B cell (primary cell): Measurements from ENCODE around the gene EGFL8. TPM values are rescaled to one million over a fixed set of nuclear protein-coding genes. Genes with fewer than 3 reads are reported as not detected.
A peak's percentile ranks its signal among the peaks of the same experiment; 100 is the strongest.
"Not testable (repeated sequence)": the region's sequence is repeated elsewhere in the genome, so short reads cannot be mapped to it uniquely, and the experiment has no call there.

Source experiments
- ATAC-seq: fragments of 200-7000 bp; cut with Tn5 transposase; one replicate; pipeline ENCODE4 v1.10.0; 2021; ENCODE audit warnings: low read depth, mild to moderate bottlenecking, moderate number of reproducible peaks, moderate library complexity
- CTCF ChIA-PET: fragments of 350-600 bp; sonication (Branson Sonifier 250); formaldehyde crosslinking; loops from one replicate; lab custom pipeline; 2021; ENCODE audit warnings: antibody characterized with exemption, inconsistent platforms; lab: Charles Lee
- POLR2A ChIA-PET: fragments of 350-600 bp; sonication (Branson Sonifier 250); formaldehyde crosslinking; loops from one replicate; lab custom pipeline; 2021; ENCODE audit warnings: antibody characterized with exemption; lab: Charles Lee
- DNase-seq: peaks from one replicate; pipeline ENCODE4 v3.0.0; 2013
- H2AFZ ChIP-seq: 2 replicates; pipeline ENCODE4 v1.6.1; 2012; ENCODE audit warnings: mild to moderate bottlenecking, low read depth, low read length; ENCODE audit not compliant: insufficient read depth, poor library complexity, severe bottlenecking
- H3K27ac ChIP-seq, 2 donors: 1 replicate in 1 of 2; 2 replicates in 1 of 2; pipeline ENCODE4 v1.5.1; 2012 to 2013; ENCODE audit warnings: low read length in 2 of 2, mild to moderate bottlenecking in 2 of 2, moderate library complexity in 1 of 2
- H3K27me3 ChIP-seq, 4 experiments: fragments of 200-600 bp in 1 of 4; sonication (generic) in 1 of 4; replicated peaks in 1 of 4; 1 replicate in 2 of 4; 2 replicates in 2 of 4; pipeline versions ENCODE4 v1.6.1 to v1.7.0; 2013 to 2016; ENCODE audit warnings: low read length in 3 of 4, mild to moderate bottlenecking in 2 of 4, mixed read lengths in 1 of 4, moderate library complexity in 1 of 4; ENCODE audit not compliant: insufficient read depth in 4 of 4, control insufficient read depth in 3 of 4; ENCODE audit errors: control extremely low read depth in 1 of 4
- H3K36me3 ChIP-seq, 2 experiments: replicated peaks in 1 of 2; 1 replicate in 1 of 2; 2 replicates in 1 of 2; pipeline versions ENCODE4 v1.6.1 to v1.7.1; 2013; ENCODE audit warnings: low read length in 1 of 2; ENCODE audit not compliant: insufficient read depth in 2 of 2, control insufficient read depth in 1 of 2; ENCODE audit errors: control extremely low read depth in 1 of 2, extremely low read depth in 1 of 2
- H3K4me1 ChIP-seq, 2 donors: fragments of 200-600 bp in 1 of 2; sonication (generic) in 1 of 2; 1 replicate in 1 of 2; 2 replicates in 1 of 2; pipeline versions ENCODE4 v1.5.1 to v1.6.1; 2013 to 2017; ENCODE audit warnings: low read length in 2 of 2; ENCODE audit not compliant: control insufficient read depth in 2 of 2, insufficient read depth in 2 of 2
- H3K4me2 ChIP-seq: replicated peaks from 2 replicates; pipeline ENCODE3; 2012; ENCODE audit warnings: mild to moderate bottlenecking, low read depth, low read length; ENCODE audit not compliant: poor library complexity, severe bottlenecking
- H3K4me3 ChIP-seq, 5 experiments: fragments of 200-600 bp in 1 of 5; sonication (generic) in 1 of 5; 1 replicate in 3 of 5; 2 replicates in 2 of 5; pipeline versions ENCODE4 v1.5.1 to v1.7.0; 2011 to 2016; ENCODE audit warnings: low read length in 4 of 5, mild to moderate bottlenecking in 4 of 5, low read depth in 2 of 5, control low read depth in 1 of 5, moderate library complexity in 1 of 5; ENCODE audit not compliant: insufficient read depth in 1 of 5; ENCODE audit errors: control extremely low read depth in 1 of 5, extremely low read depth in 1 of 5
- H3K79me2 ChIP-seq: fragments of 200-600 bp; sonication (generic); one replicate; pipeline ENCODE4 v1.6.0; 2016; ENCODE audit warnings: low read length; ENCODE audit not compliant: control insufficient read depth, insufficient read depth
- H3K9ac ChIP-seq: fragments of 200-600 bp; sonication (generic); 2 replicates; pipeline ENCODE4 v1.6.1; 2017; ENCODE audit warnings: mild to moderate bottlenecking, low read length, moderate library complexity
- H3K9me3 ChIP-seq, 3 donors: one replicate each; pipeline versions ENCODE4 v1.6.1 to v1.7.1; 2013; ENCODE audit warnings: low read length in 2 of 3; ENCODE audit not compliant: control insufficient read depth in 2 of 3, insufficient read depth in 1 of 3; ENCODE audit errors: control extremely low read depth in 1 of 3
- H4K20me1 ChIP-seq: 2 replicates; pipeline ENCODE4 v1.6.0; 2012; ENCODE audit warnings: mild to moderate bottlenecking, low read length; ENCODE audit not compliant: insufficient read depth, control insufficient read depth, poor library complexity, severe bottlenecking
- H3K27ac Mint-ChIP-seq: one replicate; pipeline ENCODE4 v1.8.0; 2021; ENCODE audit warnings: mixed read lengths
- H3K27me3 Mint-ChIP-seq: one replicate; pipeline ENCODE4 v1.8.0; 2021; ENCODE audit warnings: mixed read lengths
- H3K4me1 Mint-ChIP-seq: one replicate; pipeline ENCODE4 v1.8.0; 2021; ENCODE audit warnings: mixed read lengths
- H3K4me3 Mint-ChIP-seq: one replicate; pipeline ENCODE4 v1.8.0; 2021; ENCODE audit warnings: mixed read lengths
- H3K9me3 Mint-ChIP-seq: one replicate; pipeline ENCODE4 v1.8.0; 2022; ENCODE audit warnings: mixed read lengths; ENCODE audit not compliant: insufficient read depth
- CTCF ChIP-seq: fragments of 200-600 bp; IDR thresholded peaks from one replicate; pipeline ENCODE4 v1.8.0; 2022; ENCODE audit warnings: antibody characterized with exemption, mild to moderate bottlenecking
- EZH2 ChIP-seq: IDR thresholded peaks from 2 replicates; pipeline ENCODE4 v1.6.1; 2012; ENCODE audit warnings: borderline replicate concordance, low read depth, mild to moderate bottlenecking, moderate library complexity, low read length; ENCODE audit not compliant: insufficient read depth, poor library complexity, severe bottlenecking
- WGBS: methylation state at CpG from one replicate; pipeline ENCODE4 v1.1.5; 2013; ENCODE audit warnings: missing lambda C conversion rate; ENCODE audit not compliant: insufficient coverage; 5-methylcytosine and 5-hydroxymethylcytosine counted together
- intact Hi-C: fragments of 100-400 bp; cut with micrococcal nuclease; formaldehyde crosslinking; loops from one replicate; pipeline ENCODE4 v1.10.0; 2022
- polyA plus RNA-seq: library from polyadenylated mRNA; depleted of rRNA; stranded (reverse); fragments of >200 nt; gene quantifications from 2 replicates; pipeline ENCODE4 v1.2.3, GENCODE V29; 2012
- total RNA-seq, 2 donors: library from RNA; stranded (reverse); fragments of 120-200 nt in 1 of 2; gene quantifications; 1 replicate in 1 of 2; 2 replicates in 1 of 2; pipeline versions ENCODE4 v1.2.3 to v1.2.4, GENCODE V29; 2013 to 2022

The EGFL8 gene
- total and polyA plus RNA-seq, 2 donors (not counting 1 experiment from before 2014, with no cell fraction given), result 0.91 to 3.9 TPM

GRCh38 chr6:32192608-32193039 lies 28.2 kb downstream of the EGFL8 start, which contains the start of gene GPSM3:
Gene GPSM3, minus strand, starts transcription at chr6:32192643. Its CDS starts 130 bp downstream, at chr6:32192513.
- Histone ChIP-seq H3K79me2 (peaks cover 54% of the 10 kb centered on the region), H3K36me3 (peaks cover 0 to 19% of the 10 kb centered on the region in 2 experiments), H3K9ac (peak within 1 kb of the TSS; percentile 96), H3K4me2 (peak within 1 kb of the TSS; percentile 91), H2AFZ (peak within 1 kb of the TSS; percentile 63), H3K4me3 (peak within 1 kb of the TSS; percentile 72 to 99 (median 95)), H4K20me1 (no peaks in the 10 kb centered on the region), H3K4me1 (peaks cover 55 to 76% of the 10 kb centered on the region in 2 donors), H3K9me3 (no peaks in the 10 kb centered on the region), H3K27ac (peak within 1 kb of the TSS; percentile 93 to 97), H3K27me3 (no peaks in the 10 kb centered on the region)
- intact Hi-C loops, result loop anchor here (10.0 kb wide), 2 partner anchors 458 to 698 kb away; partner anchors contain the start of genes CLIC1 and MICB
- no peak for TF ChIP-seq EZH2
- TF ChIP-seq CTCF, result no peak
- Mint-ChIP-seq H3K9me3 (no peaks in the 10 kb centered on the region), H3K27me3 (no peaks in the 10 kb centered on the region), H3K4me1 (peaks cover 79% of the 10 kb centered on the region), H3K4me3 (peak within 1 kb of the TSS; percentile 91), H3K27ac (peak within 1 kb of the TSS; percentile 96)
- 0% methylated on average over 1 of the region's 5 CpGs for WGBS
- ChIA-PET POLR2A (interaction anchor here (0.7 to 1.6 kb wide), 5 partner anchors 13 to 423 kb away, joined by 3 to 10 read pairs (median 6); partner anchors contain the start of genes AGPAT1 and ATF6B), CTCF (interaction anchor here (0.6 to 1.6 kb wide), 7 partner anchors 14 to 593 kb away, joined by 3 to 8 read pairs (median 4); partner anchors contain the start of gene ATF6B)
- ATAC-seq, result no peak
- peak; percentile 83 for DNase-seq

- DNase-seq, result not testable (repeated sequence)
- H2AFZ ChIP-seq, result peak overlapping the region; percentile 63
- intact Hi-C loops, result loop anchor here (10.0 kb wide), 2 partner anchors 458 to 698 kb away; partner anchors contain the start of genes CLIC1 and MICB
Observed at GRCh38 chr6:32193096-32193495, 28.7 kb downstream of the EGFL8 start.

More at GRCh38 chr6:32193096-32193495, 28.7 kb downstream of the EGFL8 start:
- Histone ChIP-seq H3K79me2 (peaks cover 50% of the 10 kb centered on the region), H3K9ac (peak overlapping the region; percentile 96), H3K36me3 (peaks cover 0 to 14% of the 10 kb centered on the region in 2 experiments), H3K4me1 (peaks cover 50 to 71% of the 10 kb centered on the region in 2 donors), H3K4me2 (peak overlapping the region; percentile 91), H3K27ac (peak overlapping the region; percentile 93 to 97), H3K4me3 (peak overlapping the region; percentile 72 to 99 (median 95))
- peak overlapping the region; percentile 91 for H3K4me3 Mint-ChIP-seq
- peak overlapping the region; percentile 96 for H3K27ac Mint-ChIP-seq
- ATAC-seq, H3K9me3 Mint-ChIP-seq, H3K27me3 ChIP-seq, H4K20me1 ChIP-seq, H3K9me3 ChIP-seq, H3K27me3 Mint-ChIP-seq: not testable (repeated sequence)
- H3K4me1 Mint-ChIP-seq, result peaks cover 75% of the 10 kb centered on the region
- WGBS, result 91% methylated on average over 5 of the region's 13 CpGs
- CTCF ChIA-PET, result interaction anchor here (0.9 to 1.6 kb wide), 7 partner anchors 14 to 593 kb away, joined by 3 to 8 read pairs (median 4); partner anchors contain the start of gene ATF6B
- POLR2A ChIA-PET, result interaction anchor here (0.7 to 1.6 kb wide), 5 partner anchors 14 to 423 kb away, joined by 3 to 10 read pairs (median 6); partner anchors contain the start of genes AGPAT1 and ATF6B
